Fibroblast of pulmonary artery (primary cell): ENCODE data around the gene BCL7C.
"Not testable (repeated sequence)": the region's sequence is repeated elsewhere in the genome, so short reads cannot be mapped to it uniquely, and the experiment has no call there.

ENCODE experiments used
- DNase-seq: peaks from one replicate; pipeline ENCODE4 v3.0.0-alpha.2; 2010; ENCODE audit warnings: low read depth
- H3K4me3 ChIP-seq: replicated peaks from 2 replicates; pipeline ENCODE4 v1.5.1; 2011; ENCODE audit warnings: low read depth, mild to moderate bottlenecking, control low read depth, low read length, moderate library complexity
- TF ChIP-seq, protein P1 (sequence below): IDR thresholded peaks from 2 replicates; pipeline ENCODE4 v1.5.1; 2011; ENCODE audit warnings: mild to moderate bottlenecking, control low read depth, low read length, inconsistent platforms; ENCODE audit errors: missing control alignments

Gene BCL7C

GRCh38 chr16:30893744-30894539 is at the start of gene BCL7C:
TSS of gene BCL7C (minus strand) at chr16:30894077. CDS start at chr16:30893944, 133 bp downstream.
- TF ChIP-seq, protein P1, sequence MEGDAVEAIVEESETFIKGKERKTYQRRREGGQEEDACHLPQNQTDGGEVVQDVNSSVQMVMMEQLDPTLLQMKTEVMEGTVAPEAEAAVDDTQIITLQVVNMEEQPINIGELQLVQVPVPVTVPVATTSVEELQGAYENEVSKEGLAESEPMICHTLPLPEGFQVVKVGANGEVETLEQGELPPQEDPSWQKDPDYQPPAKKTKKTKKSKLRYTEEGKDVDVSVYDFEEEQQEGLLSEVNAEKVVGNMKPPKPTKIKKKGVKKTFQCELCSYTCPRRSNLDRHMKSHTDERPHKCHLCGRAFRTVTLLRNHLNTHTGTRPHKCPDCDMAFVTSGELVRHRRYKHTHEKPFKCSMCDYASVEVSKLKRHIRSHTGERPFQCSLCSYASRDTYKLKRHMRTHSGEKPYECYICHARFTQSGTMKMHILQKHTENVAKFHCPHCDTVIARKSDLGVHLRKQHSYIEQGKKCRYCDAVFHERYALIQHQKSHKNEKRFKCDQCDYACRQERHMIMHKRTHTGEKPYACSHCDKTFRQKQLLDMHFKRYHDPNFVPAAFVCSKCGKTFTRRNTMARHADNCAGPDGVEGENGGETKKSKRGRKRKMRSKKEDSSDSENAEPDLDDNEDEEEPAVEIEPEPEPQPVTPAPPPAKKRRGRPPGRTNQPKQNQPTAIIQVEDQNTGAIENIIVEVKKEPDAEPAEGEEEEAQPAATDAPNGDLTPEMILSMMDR = no peak
- peak; percentile 83 for DNase-seq
- peak within 1 kb of the TSS; percentile 80 for H3K4me3 ChIP-seq

DNA sequence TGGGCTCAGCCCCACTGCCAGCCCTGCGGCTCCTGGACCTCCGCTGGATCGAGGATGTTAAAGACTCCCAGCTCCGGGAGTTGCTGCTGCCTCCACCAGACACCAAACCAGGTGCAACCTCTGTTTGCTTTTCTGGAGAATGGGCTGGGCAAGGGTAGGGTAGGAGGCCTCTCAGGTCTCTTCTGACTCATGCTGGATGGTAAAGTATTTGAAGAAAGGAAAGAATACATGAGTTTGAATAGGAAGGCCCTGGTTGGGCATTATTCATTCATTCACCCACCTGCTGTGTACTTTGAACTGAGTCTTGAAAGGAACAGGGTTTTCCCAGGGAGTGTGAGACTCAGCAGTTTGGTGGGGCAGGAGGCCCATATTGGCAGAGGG is 48.5 kb upstream of the BCL7C start:
- DNase-seq = no peak
- H3K4me3 ChIP-seq = no peak overlapping the region
- TF ChIP-seq, protein P1 = no peak

- H3K4me3 ChIP-seq = no peak overlapping the region
- TF ChIP-seq, protein P1 = peak; percentile 91
- DNase-seq = peak; percentile 70
These were observed 47.9 kb upstream of the BCL7C start for GRCh38 chr16:30941600-30942425.

GRCh38 chr16:30939571-30939970 is 45.7 kb upstream of the BCL7C start:
- not testable (repeated sequence) for DNase-seq, H3K4me3 ChIP-seq

DNA sequence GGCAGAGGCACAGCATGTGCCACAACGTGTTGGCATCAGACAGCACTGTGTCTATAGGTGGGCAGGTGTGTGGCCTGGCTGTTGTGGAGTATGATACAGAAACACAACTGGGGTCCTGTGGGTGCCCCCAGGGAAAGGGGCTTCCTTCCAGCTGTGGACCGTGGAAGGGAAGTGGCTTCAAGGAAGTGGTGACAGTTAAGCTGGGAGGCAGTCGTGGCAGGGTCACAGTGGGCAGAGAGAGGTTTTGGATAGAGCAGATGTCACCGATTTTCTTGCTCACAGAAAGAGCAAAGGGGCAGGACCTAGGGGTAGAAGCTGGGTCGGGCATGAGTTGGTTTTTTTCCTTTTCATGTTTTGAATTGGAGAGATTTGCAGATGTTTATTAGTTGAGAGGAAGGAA is 43.8 kb upstream of the BCL7C start:
- no peak for DNase-seq
- H3K4me3 ChIP-seq = no peak overlapping the region
- TF ChIP-seq, protein P1 = no peak

GRCh38 chr16:30934827-30935557 is 41.1 kb upstream of the BCL7C start:
- no peak overlapping the region for H3K4me3 ChIP-seq
- TF ChIP-seq, protein P1 = peak; percentile 66
- DNase-seq = peak; percentile 64
